ENCODE measurements around the gene NOCT.
A peak's percentile ranks its signal among the peaks of the same experiment; 100 is the strongest.

- TF ChIP-seq CTCF (IDR thresholded peaks at IDR 0.05) (no peak), POLR2A (IDR thresholded peaks at IDR 0.05) (peak in 1 of 2 donors; percentile 46)
Measured at GRCh38 chr4:139082750-139083606, 67.4 kb downstream of the NOCT start.

Data from uterus (tissue), 2 donors.